HepG2 (cell line): Measurements from ENCODE around the gene SLTM. TPM values are rescaled to one million over a fixed set of nuclear protein-coding genes. Genes with fewer than 3 reads are reported as not detected.

ENCODE experiments used
- CEBPZ ChIP-seq: IDR thresholded peaks from 2 replicates; pipeline ENCODE4 v1.6.1; 2012; ENCODE audit warnings: low read length, improper control_type of control experiment
- KMT2A ChIP-seq: sonication (generic); formaldehyde crosslinking; IDR thresholded peaks from 2 replicates; pipeline ENCODE4 v1.4.0; 2020; ENCODE audit warnings: missing genetic modification reagents
- MIXL1 ChIP-seq: IDR thresholded peaks from 2 replicates; pipeline ENCODE4 v1.6.1; 2016
- PCBP1 ChIP-seq: fragments of 200-400 bp; formaldehyde crosslinking; IDR thresholded peaks from 2 replicates; pipeline ENCODE4 v1.6.1; 2017; ENCODE audit warnings: mild to moderate bottlenecking, low read depth, low read length, borderline replicate concordance
- U2AF2 ChIP-seq: fragments of 200-400 bp; formaldehyde crosslinking; IDR thresholded peaks from 2 replicates; pipeline ENCODE4 v1.6.1; 2017; ENCODE audit warnings: low read depth, mild to moderate bottlenecking, low read length
- ZNF407 ChIP-seq: sonication (generic); formaldehyde crosslinking; IDR thresholded peaks from one replicate; pipeline ENCODE4 v1.5.1; 2020; ENCODE audit warnings: mild to moderate bottlenecking, missing genetic modification reagents; ENCODE audit errors: not compliant biosample characterization
- ZNF687 ChIP-seq: sonication (generic); formaldehyde crosslinking; IDR thresholded peaks from 2 replicates; pipeline ENCODE4 v1.5.1; 2020; ENCODE audit warnings: mild to moderate bottlenecking, missing genetic modification reagents, moderate library complexity
- ZSCAN21 ChIP-seq: sonication (generic); formaldehyde crosslinking; IDR thresholded peaks from 2 replicates; pipeline ENCODE4 v1.8.0; 2022; ENCODE audit warnings: mild to moderate bottlenecking, missing genetic modification reagents, moderate library complexity, borderline replicate concordance
- polyA plus RNA-seq, 8 experiments: library from polyadenylated mRNA; depleted of rRNA in 3 of 8; stranded (reverse) in 7 of 8; unstranded in 1 of 8; fragments of >200 nt; fragmentation: Illumina TruSeq in 4 of 8; extraction: Trizol in 4 of 8; gene quantifications; 2 replicates each; pipeline versions ENCODE4 v1.2.1 to v1.2.3, GENCODE V29; 2011 to 2016; ENCODE audit warnings: low read depth in 4 of 8, missing spikeins in 1 of 8, mixed read lengths in 1 of 8; ENCODE audit not compliant: insufficient read depth in 1 of 8
- total RNA-seq, 5 experiments: library from RNA; depleted of rRNA; stranded (reverse); fragments of >200 nt; fragmentation: Illumina TruSeq; extraction: Trizol; gene quantifications; 2 replicates each; pipeline ENCODE4 v1.2.3, GENCODE V29; 2016; ENCODE audit warnings: low read depth in 1 of 5

The SLTM gene
- total and polyA plus RNA-seq, 2 of the 13 experiments (the other 11 are each of a cell fraction or from before 2014, with no cell fraction given), result 22.0 to 64.2 TPM

- TF ChIP-seq ZNF407 (CRISPR knock-in tag) (peak; percentile 69), MIXL1 (CRISPR knock-in tag) (peak; percentile 53; the same call in 1 of the 2 replicates), ZSCAN21 (CRISPR knock-in tag) (peak; percentile 72), ZNF687 (CRISPR knock-in tag) (peak; percentile 99), PCBP1 (no peak), U2AF2 (no peak), KMT2A (CRISPR knock-in tag) (peak; percentile 67), CEBPZ (no peak)
Measured at GRCh38 chr15:58864602-58865424, 68.7 kb downstream of the SLTM start (continued).
